GM12865 (cell line): ENCODE results near the gene FOCAD.

ENCODE experiments used
- DNase-seq: peaks from one replicate; pipeline ENCODE4 v3.0.0; 2010; ENCODE audit warnings: low read depth
- H3K4me3 ChIP-seq: 2 replicates; pipeline ENCODE4 v1.5.1; 2011; ENCODE audit warnings: mild to moderate bottlenecking, low read depth, low read length, control low read depth
- CTCF ChIP-seq: IDR thresholded peaks from 2 replicates; pipeline ENCODE4 v1.5.1; 2011; ENCODE audit warnings: low read length, control low read depth, low read depth, inconsistent platforms; ENCODE audit not compliant: insufficient read depth; ENCODE audit errors: missing control alignments

Gene FOCAD

GRCh38 chr9:21028466-21028865, 344.4 kb downstream of the FOCAD start:
- H3K4me3 ChIP-seq = no peak overlapping the region
- no peak for TF ChIP-seq CTCF
- DNase-seq = no peak

- DNase-seq = no peak
- no peak overlapping the region for H3K4me3 ChIP-seq
- no peak for TF ChIP-seq CTCF
These were observed 345.6 kb downstream of the FOCAD start for GRCh38 chr9:21029661-21030060.

- TF ChIP-seq CTCF = no peak
- H3K4me3 ChIP-seq = peak overlapping the region; percentile 79
- DNase-seq = peak; percentile 69
These were observed 346.5 kb downstream of the FOCAD start for GRCh38 chr9:21030389-21031035.

GRCh38 chr9:21031091-21031807, 347.2 kb downstream of the FOCAD start, which contains the start of gene HACD4:
TSS of gene HACD4 (minus strand) at chr9:21031640. CDS start at chr9:21031590, 50 bp downstream.
- DNase-seq = peak; percentile 79
- peak; percentile 0 for TF ChIP-seq CTCF
- H3K4me3 ChIP-seq = peak within 1 kb of the TSS; percentile 79

GRCh38 chr9:21031808-21032183, 347.7 kb downstream of the FOCAD start:
- TF ChIP-seq CTCF = no peak
- H3K4me3 ChIP-seq = peak overlapping the region; percentile 79

GRCh38 chr9:21037278-21037677, 353.2 kb downstream of the FOCAD start:
- no peak for DNase-seq
- no peak overlapping the region for H3K4me3 ChIP-seq
- no peak for TF ChIP-seq CTCF

More at GRCh38 chr9:21031808-21032183, 347.7 kb downstream of the FOCAD start:
- no peak for DNase-seq

GRCh38 chr9:21039302-21039701, 355.2 kb downstream of the FOCAD start:
- no peak overlapping the region for H3K4me3 ChIP-seq
- no peak for DNase-seq
- no peak for TF ChIP-seq CTCF
